HG03439 (cell line): ENCODE measurements around the gene C19orf25.

ENCODE experiments used
- ATAC-seq: cut with Tn5 transposase; IDR thresholded peaks from one replicate; pipeline ENCODE4 v1.9.1; 2021; ENCODE audit warnings: mild to moderate bottlenecking, moderate library complexity; ENCODE audit not compliant: unreplicated experiment

Gene C19orf25

GRCh38 chr19:1467490-1468273 is 11.3 kb downstream of the C19orf25 start:
- ATAC-seq: no peak

DNA sequence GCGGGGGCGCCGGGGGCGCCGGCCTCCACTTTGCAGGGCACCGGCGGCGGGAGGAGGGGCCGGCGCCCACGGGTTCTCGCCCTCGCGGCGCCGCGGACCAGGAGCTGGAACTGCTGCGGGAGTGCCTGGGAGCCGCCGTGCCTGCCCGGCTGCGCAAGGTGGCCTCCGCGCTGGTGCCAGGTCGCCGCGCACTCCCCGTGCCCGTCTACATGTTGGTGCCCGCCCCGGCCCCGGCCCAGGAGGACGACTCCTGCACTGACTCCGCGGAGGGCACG is 11.9 kb downstream of the C19orf25 start:
- no peak for ATAC-seq

- ATAC-seq: no peak
Measured at GRCh38 chr19:1466461-1467214, 12.4 kb downstream of the C19orf25 start.

DNA sequence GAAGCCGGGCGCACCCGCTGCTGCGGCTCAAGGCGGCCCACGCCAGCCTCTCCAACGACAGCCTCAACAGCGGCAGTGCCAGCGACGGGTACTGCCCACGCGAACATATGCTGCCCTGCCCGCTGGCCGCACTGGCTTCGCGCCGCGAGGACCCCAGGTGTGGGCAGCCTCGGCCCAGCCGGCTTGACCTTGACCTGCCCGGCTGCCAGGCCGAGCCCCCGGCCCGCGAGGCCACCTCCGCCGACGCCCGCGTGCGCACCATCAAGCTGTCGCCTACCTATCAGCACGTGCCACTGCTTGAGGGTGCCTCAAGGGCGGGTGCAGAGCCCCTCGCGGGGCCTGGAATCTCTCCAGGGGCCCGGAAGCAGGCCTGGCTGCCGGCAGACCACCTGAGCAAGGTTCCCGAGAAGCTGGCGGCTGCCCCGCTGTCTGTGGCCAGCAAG is 13.0 kb downstream of the C19orf25 start:
- no peak for ATAC-seq

- no peak for ATAC-seq
Measured at GRCh38 chr19:1465191-1466016, 13.6 kb downstream of the C19orf25 start.

DNA sequence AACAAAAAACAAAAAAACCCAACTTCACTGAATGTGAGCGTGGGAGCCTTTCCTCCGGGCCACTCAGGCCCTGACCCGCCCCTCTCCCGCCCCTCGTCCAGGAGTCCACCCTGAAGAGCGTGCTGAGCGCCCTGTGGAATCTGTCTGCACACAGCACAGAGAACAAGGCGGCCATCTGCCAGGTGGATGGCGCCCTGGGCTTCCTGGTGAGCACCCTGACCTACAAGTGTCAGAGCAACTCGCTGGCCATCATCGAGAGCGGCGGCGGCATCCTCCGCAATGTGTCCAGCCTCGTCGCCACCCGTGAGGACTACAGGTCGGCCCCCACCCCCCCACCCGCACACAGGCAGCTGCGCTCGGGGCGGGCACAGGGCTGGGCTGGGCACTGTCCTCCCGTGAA is 17.2 kb downstream of the C19orf25 start:
- ATAC-seq: no peak

GRCh38 chr19:1460033-1460995 is 18.7 kb downstream of the C19orf25 start:
- no peak for ATAC-seq

GRCh38 chr19:1459479-1459878 is 19.5 kb downstream of the C19orf25 start:
- no peak for ATAC-seq

DNA sequence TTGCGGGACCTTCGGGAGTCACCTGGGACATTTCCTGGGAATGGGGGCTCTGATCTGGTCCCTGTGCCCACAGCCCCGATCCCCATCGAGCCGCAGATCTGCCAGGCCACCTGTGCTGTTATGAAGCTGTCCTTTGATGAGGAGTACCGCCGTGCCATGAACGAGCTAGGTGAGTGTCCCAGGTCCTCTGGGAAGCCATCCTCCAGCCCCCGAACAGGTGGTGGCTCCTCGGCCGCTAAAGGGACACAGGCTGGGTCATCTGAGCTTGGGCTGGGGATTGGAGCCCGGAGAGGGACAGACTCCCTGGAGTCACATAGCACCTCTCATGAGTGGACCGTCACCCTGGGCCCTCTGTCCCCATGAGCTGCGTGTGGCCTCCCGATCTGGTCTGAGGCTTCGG is 21.1 kb downstream of the C19orf25 start:
- ATAC-seq: no peak

GRCh38 chr19:1457031-1457739 is 21.8 kb downstream of the C19orf25 start:
- ATAC-seq: no peak

DNA sequence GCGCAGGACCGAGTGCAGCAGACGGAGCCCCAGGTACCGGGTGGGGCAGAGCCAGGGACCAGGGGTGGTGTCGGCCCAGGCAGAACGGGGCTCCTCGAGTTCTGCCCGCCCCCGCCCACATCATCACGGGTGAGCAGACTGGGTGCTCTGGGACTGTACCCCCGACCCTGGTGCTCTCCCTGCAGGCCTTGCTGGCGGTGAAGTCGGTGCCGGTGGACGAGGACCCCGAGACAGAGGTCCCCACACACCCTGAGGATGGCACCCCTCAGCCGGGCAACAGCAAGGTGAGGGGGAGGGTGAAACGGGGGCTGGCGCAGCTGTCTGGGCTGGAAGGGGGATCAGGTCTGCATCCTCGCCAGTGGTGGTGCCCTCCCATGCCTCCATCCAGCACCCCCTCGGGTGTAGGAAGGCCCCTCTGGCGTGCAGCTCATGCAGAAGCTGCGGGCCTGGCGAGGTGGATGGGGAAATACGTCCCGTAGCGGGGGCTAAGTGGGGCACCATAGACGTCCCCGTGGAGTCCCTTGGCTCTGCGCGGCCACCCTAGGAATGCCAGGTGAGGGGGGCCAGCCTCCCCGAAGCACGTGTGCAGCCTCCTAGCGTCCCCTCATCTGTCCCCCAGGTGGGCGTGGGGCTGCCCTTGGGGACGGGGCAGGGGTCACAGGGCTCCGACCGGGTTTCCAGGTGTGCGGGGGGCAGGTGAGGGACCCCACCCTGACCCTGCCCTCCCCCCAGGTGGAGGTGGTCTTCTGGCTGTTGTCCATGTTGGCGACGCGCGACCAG is 22.7 kb downstream of the C19orf25 start:
- ATAC-seq: no peak

DNA sequence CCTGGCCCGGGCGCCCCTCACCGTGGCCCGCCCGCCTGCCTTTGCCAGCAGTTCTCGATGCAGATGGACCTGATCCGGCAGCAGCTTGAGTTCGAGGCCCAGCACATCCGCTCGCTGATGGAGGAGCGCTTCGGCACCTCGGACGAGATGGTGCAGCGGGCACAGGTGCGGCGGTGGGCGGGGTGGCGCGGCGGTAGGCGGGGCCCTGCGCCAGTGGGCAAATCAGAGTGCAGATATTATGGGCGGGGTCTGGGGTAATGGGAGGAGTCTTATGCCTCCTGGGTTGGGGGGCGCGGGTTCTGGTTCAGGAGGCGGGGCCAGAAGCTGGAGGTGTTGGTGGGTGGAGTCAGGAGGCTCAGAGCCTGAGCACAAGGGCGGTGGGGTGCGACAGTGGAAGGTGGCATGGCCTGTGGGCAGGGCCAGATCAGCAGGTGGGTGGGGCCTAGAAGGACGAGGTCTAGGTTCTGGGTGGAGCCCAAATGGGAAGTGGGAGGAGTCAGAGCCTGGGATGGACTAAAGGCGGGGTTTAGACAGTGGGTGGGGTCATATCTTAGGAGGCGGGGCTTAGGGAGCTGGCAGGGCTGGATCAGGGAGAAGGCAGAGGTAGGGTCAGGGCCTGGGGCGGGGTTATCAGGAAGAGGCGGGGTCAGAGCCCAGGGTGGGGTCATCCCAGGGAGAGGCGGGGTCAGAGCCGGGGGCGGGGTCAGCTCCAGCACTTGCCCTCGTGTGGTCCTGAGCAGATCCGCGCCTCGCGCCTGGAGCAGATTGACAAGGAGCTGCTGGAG is 23.5 kb downstream of the C19orf25 start:
- ATAC-seq: no peak

- ATAC-seq: no peak
Measured at GRCh38 chr19:1455002-1455335, 24.0 kb downstream of the C19orf25 start.

DNA sequence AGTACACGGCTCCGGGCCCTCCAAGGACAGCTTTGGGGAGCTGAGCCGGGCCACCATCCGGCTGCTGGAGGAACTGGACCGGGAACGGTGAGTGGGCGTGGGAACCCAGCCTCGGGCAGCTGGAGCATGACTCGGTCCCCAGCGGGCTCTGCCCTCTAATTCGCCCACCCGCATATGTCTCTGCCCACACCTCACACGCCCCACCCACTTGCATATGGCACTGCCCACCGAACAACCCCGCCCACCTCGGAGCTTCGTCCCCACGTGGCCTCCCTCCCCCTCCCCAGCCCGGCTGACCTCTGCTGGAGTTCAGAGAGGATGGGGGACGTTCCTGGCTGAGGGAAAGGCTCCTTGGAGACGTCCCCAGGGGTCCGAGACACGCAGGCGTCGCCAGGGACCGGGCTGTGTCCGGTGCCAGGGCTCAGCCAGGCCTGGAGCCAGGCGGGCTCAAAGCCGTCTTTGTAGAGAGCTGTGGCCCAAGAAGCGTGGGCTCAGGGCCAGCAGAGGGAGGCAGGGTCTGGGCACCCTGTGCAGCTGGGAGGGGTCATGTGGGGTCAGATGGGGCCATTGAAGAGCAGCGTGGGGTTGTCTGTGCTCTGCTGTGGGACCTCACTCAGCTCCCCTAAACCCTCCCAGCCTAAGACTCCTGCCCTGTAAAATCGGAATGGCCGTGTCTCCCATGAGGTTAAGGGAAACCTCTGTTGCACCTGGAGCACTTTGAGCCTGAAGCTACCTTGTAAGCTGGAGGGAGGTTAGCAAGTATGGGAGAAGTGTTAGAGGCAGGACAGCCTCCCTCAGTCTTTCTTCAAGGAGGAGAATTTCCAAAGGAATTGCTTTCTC is 25.3 kb downstream of the C19orf25 start:
- no peak for ATAC-seq

GRCh38 chr19:1452802-1453524 is 26.1 kb downstream of the C19orf25 start:
- ATAC-seq: no peak

GRCh38 chr19:1451916-1452801 is 26.9 kb downstream of the C19orf25 start:
- no peak for ATAC-seq
